Measurements from ENCODE around the gene TEX264.

The TEX264 gene

GRCh38 chr3:51750878-51751277 is 79.8 kb downstream of the TEX264 start:
- DNase-seq (ENCODE audit: low read depth) = no peak

- no peak for DNase-seq (ENCODE audit: low read depth)
These were observed 80.2 kb downstream of the TEX264 start for GRCh38 chr3:51751287-51751686.

Measured in CMK (cell line).